IMR-90 (cell line): Measurements from ENCODE around the gene SLC8A3. TPM values are rescaled to one million over a fixed set of nuclear protein-coding genes. Genes with fewer than 3 reads are reported as not detected.

Experiments used
- ATAC-seq: fragments of 200-7000 bp; cut with Tn5 transposase; 2 replicates; pipeline ENCODE4 v1.9.1; 2020; ENCODE audit warnings: low read depth, mild to moderate bottlenecking, moderate library complexity
- BruUV-seq: library from RNA; stranded (reverse); fragments of 400-500 nt; replicated peaks from 2 replicates; lab custom pipeline; 2021; lab: Mats Ljungman, UMichigan
- CTCF ChIA-PET: fragments of 300-600 bp; formaldehyde crosslinking; extraction: SDS; loops from one replicate; lab custom pipeline; 2021; ENCODE audit warnings: antibody characterized with exemption; lab: Yijun Ruan, JAX
- POLR2A ChIA-PET: fragments of 300-600 bp; sonication (Branson Sonifier 250); formaldehyde crosslinking; loops from one replicate; lab custom pipeline; 2022; ENCODE audit warnings: antibody characterized with exemption; ENCODE audit not compliant: unreplicated experiment; lab: Charles Lee
- DNase-seq: peaks from one replicate; pipeline ENCODE4 v3.0.0; 2013
- H2AFZ ChIP-seq: replicated peaks from 2 replicates; pipeline ENCODE3; 2013; ENCODE audit warnings: low read length, mild to moderate bottlenecking; ENCODE audit not compliant: poor library complexity
- H2AK5ac ChIP-seq: 2 replicates; pipeline ENCODE4 v1.6.1; 2013; ENCODE audit warnings: low read depth, low read length, inconsistent platforms
- H2AK9ac ChIP-seq: replicated peaks from 2 replicates; pipeline ENCODE3; 2013; ENCODE audit warnings: mild to moderate bottlenecking, low read depth, low read length, moderate library complexity; ENCODE audit not compliant: poor library complexity
- H2BK120ac ChIP-seq: 2 replicates; pipeline ENCODE4 v1.6.1; 2013; ENCODE audit warnings: low read depth, low read length, inconsistent platforms
- H2BK15ac ChIP-seq: 3 replicates; pipeline ENCODE4 v1.6.1; 2013; ENCODE audit warnings: low read depth, low read length, inconsistent platforms
- H2BK20ac ChIP-seq: 2 replicates; pipeline ENCODE4 v1.6.1; 2013; ENCODE audit warnings: low read depth, mild to moderate bottlenecking, inconsistent platforms, low read length, moderate library complexity
- H2BK5ac ChIP-seq: 2 replicates; pipeline ENCODE4 v1.6.1; 2013; ENCODE audit warnings: mild to moderate bottlenecking, low read depth, low read length, inconsistent platforms; ENCODE audit not compliant: poor library complexity, severe bottlenecking
- H3K14ac ChIP-seq: replicated peaks from 2 replicates; pipeline ENCODE4 v1.6.1; 2013; ENCODE audit warnings: low read depth, low read length, inconsistent platforms
- H3K18ac ChIP-seq: 2 replicates; pipeline ENCODE4 v1.6.1; 2013; ENCODE audit warnings: low read depth, low read length, control low read depth
- H3K23ac ChIP-seq: 2 replicates; pipeline ENCODE4 v1.6.1; 2013; ENCODE audit warnings: low read depth, low read length, inconsistent platforms
- H3K27ac ChIP-seq: 2 replicates; pipeline ENCODE4 v1.5.1; 2013; ENCODE audit warnings: mild to moderate bottlenecking, control low read depth, low read length; ENCODE audit not compliant: insufficient read depth
- H3K27me3 ChIP-seq: 2 replicates; pipeline ENCODE4 v1.6.1; 2013; ENCODE audit warnings: low read length; ENCODE audit not compliant: control insufficient read depth, insufficient read depth
- H3K36me3 ChIP-seq: 2 replicates; pipeline ENCODE4 v1.6.1; 2013; ENCODE audit warnings: low read length, mixed read lengths; ENCODE audit not compliant: control insufficient read depth, insufficient read depth
- H3K4ac ChIP-seq: 2 replicates; pipeline ENCODE4 v1.6.1; 2013; ENCODE audit warnings: low read depth, low read length, inconsistent platforms
- H3K4me1 ChIP-seq: 2 replicates; pipeline ENCODE4 v1.6.1; 2013; ENCODE audit warnings: low read length, mixed read lengths; ENCODE audit not compliant: control insufficient read depth, insufficient read depth
- H3K4me2 ChIP-seq: 2 replicates; pipeline ENCODE4 v1.6.1; 2013; ENCODE audit warnings: low read depth, mild to moderate bottlenecking, control low read depth, low read length, moderate library complexity
- H3K4me3 ChIP-seq: 2 replicates; pipeline ENCODE4 v1.5.1; 2013; ENCODE audit warnings: low read depth, mild to moderate bottlenecking, control low read depth, low read length, moderate library complexity; ENCODE audit not compliant: insufficient read depth
- H3K56ac ChIP-seq: 2 replicates; pipeline ENCODE4 v1.6.1; 2013; ENCODE audit warnings: low read length, inconsistent platforms; ENCODE audit not compliant: insufficient read depth; ENCODE audit errors: extremely low read depth
- H3K79me1 ChIP-seq, 2 experiments: 2 replicates each; pipeline ENCODE4 v1.6.1; 2013; ENCODE audit warnings: low read length in 2 of 2, inconsistent platforms in 1 of 2, low read depth in 1 of 2
- H3K9ac ChIP-seq: 2 replicates; pipeline ENCODE4 v1.6.1; 2013; ENCODE audit warnings: low read depth, low read length, control low read depth
- H3K9me1 ChIP-seq: 2 replicates; pipeline ENCODE4 v1.6.1; 2013; ENCODE audit warnings: low read length, inconsistent platforms; ENCODE audit not compliant: insufficient read depth
- H3K9me3 ChIP-seq: 2 replicates; pipeline ENCODE4 v1.6.1; 2013; ENCODE audit warnings: low read length; ENCODE audit not compliant: control insufficient read depth, insufficient read depth
- H4K20me1 ChIP-seq: 2 replicates; pipeline ENCODE4 v1.6.1; 2013; ENCODE audit warnings: low read length, inconsistent platforms; ENCODE audit not compliant: insufficient read depth
- H4K5ac ChIP-seq: 2 replicates; pipeline ENCODE4 v1.6.1; 2013; ENCODE audit warnings: mild to moderate bottlenecking, low read depth, low read length, control low read depth
- H4K8ac ChIP-seq, 2 experiments: 2 replicates each; pipeline ENCODE4 v1.6.1; 2013; ENCODE audit warnings: low read depth in 2 of 2, low read length in 2 of 2, control low read depth in 1 of 2, inconsistent platforms in 1 of 2
- H4K91ac ChIP-seq: 2 replicates; pipeline ENCODE4 v1.6.1; 2013; ENCODE audit warnings: low read depth, low read length, inconsistent platforms; ENCODE audit not compliant: insufficient read depth
- BHLHE40 ChIP-seq: fragments of 150-350 bp; IDR thresholded peaks from 2 replicates; pipeline ENCODE4 v1.6.1; 2016; ENCODE audit warnings: mild to moderate bottlenecking, low read depth, low read length
- MXI1 ChIP-seq: IDR thresholded peaks from 2 replicates; pipeline ENCODE4 v1.6.1; 2012; ENCODE audit warnings: low read depth, mild to moderate bottlenecking, low read length, moderate library complexity, borderline replicate concordance
- SMC3 ChIP-seq: fragments of 150-350 bp; IDR thresholded peaks from 2 replicates; pipeline ENCODE4 v1.6.1; 2016; ENCODE audit warnings: low read depth, mild to moderate bottlenecking, antibody characterized with exemption, low read length, moderate library complexity
- WGBS, 2 experiments: methylation state at CpG; one replicate each; pipeline versions ENCODE4 v1.1.5 to v1.1.7; 2013; ENCODE audit warnings: missing lambda C conversion rate in 2 of 2; ENCODE audit not compliant: insufficient read length in 1 of 2; ENCODE audit errors: extremely low coverage in 2 of 2; 5-methylcytosine and 5-hydroxymethylcytosine counted together
- dilution Hi-C: fragments of 300-500 bp; cut with HindIII; formaldehyde crosslinking; loops from one replicate; pipeline ENCODE4 v1.14.3; 2018; ENCODE audit warnings: low sequenced_read_pairs; ENCODE audit not compliant: unreplicated experiment
- in situ Hi-C: fragments of 300-500 bp; cut with MboI; formaldehyde crosslinking; loops from 3 replicates; pipeline ENCODE4 v1.14.3; 2019; ENCODE audit warnings: low sequenced_read_pairs, inconsistent platforms, mixed read lengths
- intact Hi-C: fragments of 100-400 bp; cut with micrococcal nuclease; formaldehyde crosslinking; loops from 2 replicates; pipeline ENCODE4 v1.10.0; 2022
- polyA plus RNA-seq, 3 experiments: library from polyadenylated mRNA; depleted of rRNA; stranded (reverse); fragments of >200 nt; gene quantifications; 2 replicates each; pipeline ENCODE4 v1.2.3, GENCODE V29; 2012; ENCODE audit warnings: low replicate concordance in 1 of 3
- total RNA-seq: library from RNA; depleted of rRNA; stranded (reverse); fragments of >200 nt; gene quantifications from 2 replicates; pipeline ENCODE4 v1.2.3, GENCODE V29; 2012

The SLC8A3 gene
- total and polyA plus RNA-seq, 2 of the 4 experiments (the other 2 are of a cell fraction) = under 0.01 TPM; not detected in 1

- no peaks in the 10 kb centered on the region for H3K4me1 ChIP-seq
- DNase-seq (no peak), ATAC-seq (no peak)
- BruUV-seq = no TSS peak
- no peak overlapping the region for H2BK120ac ChIP-seq
- 27% methylated on average over 2 of the region's 3 CpGs; no CpG with 5 or more reads in 1 of the 2 experiments for WGBS, 2 experiments
- no peaks in the 10 kb centered on the region for H3K9me1 ChIP-seq
- no peak overlapping the region for H4K5ac ChIP-seq
- H3K4me3 ChIP-seq = no peak overlapping the region
- no peaks in the 10 kb centered on the region for H3K79me1 ChIP-seq
- H2AFZ ChIP-seq = no peak overlapping the region
- no peak overlapping the region for H2AK5ac ChIP-seq
- no peak overlapping the region for H4K8ac ChIP-seq
- H2AK9ac ChIP-seq = no peak overlapping the region
- no peaks in the 10 kb centered on the region for H3K9me3 ChIP-seq
- ChIA-PET POLR2A (no interaction called here), CTCF (no interaction called here)
- in situ Hi-C loops (no loop called here), intact Hi-C loops (no loop called here), dilution Hi-C loops (no loop called here)
- H3K56ac ChIP-seq = no peak overlapping the region
- no peak overlapping the region for H2BK15ac ChIP-seq
- H2BK5ac ChIP-seq = no peak overlapping the region
- H3K4me2 ChIP-seq = no peak overlapping the region
- no peaks in the 10 kb centered on the region for H4K20me1 ChIP-seq
- H3K23ac ChIP-seq = no peak overlapping the region
- no peak overlapping the region for H3K27ac ChIP-seq
- no peak overlapping the region for H4K91ac ChIP-seq
- TF ChIP-seq MXI1 (no peak), SMC3 (no peak), BHLHE40 (no peak)
- no peaks in the 10 kb centered on the region; the same call in 1 of the 2 replicates for H3K27me3 ChIP-seq
- H2BK20ac ChIP-seq = no peak overlapping the region
- no peak overlapping the region for H3K18ac ChIP-seq
- no peak overlapping the region for H3K9ac ChIP-seq
- H3K14ac ChIP-seq = no peak overlapping the region
- no peak overlapping the region for H3K4ac ChIP-seq
- no peaks in the 10 kb centered on the region for H3K36me3 ChIP-seq
Measured at GRCh38 chr14:70177081-70177800, 11.5 kb downstream of the SLC8A3 start.
